ENCODE data around the gene EYS. TPM values are rescaled to one million over a fixed set of nuclear protein-coding genes. Genes with fewer than 3 reads are reported as not detected.

EYS gene
- total RNA-seq, 1 experiment from 2014 or later = not detected

DNA sequence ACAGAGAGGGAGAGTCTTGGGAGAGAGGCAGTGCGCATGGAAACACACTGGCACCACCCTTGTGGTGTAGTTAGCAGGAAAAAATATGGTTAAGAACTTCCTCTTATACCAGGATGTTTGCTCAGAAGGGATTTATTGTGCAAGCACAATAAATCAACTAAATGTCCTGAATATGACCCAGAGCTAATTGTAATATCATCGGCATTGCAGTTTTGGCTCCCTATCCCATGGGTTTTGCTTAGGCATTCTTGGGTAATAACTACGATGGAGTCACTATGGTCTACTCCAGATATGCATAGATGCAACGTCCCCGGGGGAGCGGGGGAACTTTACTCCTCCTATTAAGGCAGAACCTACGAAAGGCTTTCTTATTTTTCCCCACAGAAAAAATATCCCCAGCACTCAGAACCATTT lies 751.6 kb downstream of the EYS start:
- Mint-ChIP-seq H3K27me3 (ENCODE audit: insufficient read depth, unreplicated experiment) (no peaks in the 10 kb centered on the region), H3K9me3 (ENCODE audit: unreplicated experiment) (no peaks in the 10 kb centered on the region), H3K36me3 (ENCODE audit: insufficient read depth, unreplicated experiment) (no peaks in the 10 kb centered on the region), H3K27ac (ENCODE audit: unreplicated experiment) (no peak overlapping the region), H3K4me1 (ENCODE audit: low read depth, unreplicated experiment) (no peaks in the 10 kb centered on the region), H3K4me3 (ENCODE audit: unreplicated experiment) (no peak overlapping the region)
- CTCF ChIA-PET = no interaction called here
- intact Hi-C loops (cut with micrococcal nuclease; ENCODE audit: unreplicated experiment) = no loop called here
- no peak for DNase-seq
- Histone ChIP-seq H3K4me1 (no peaks in the 10 kb centered on the region), H3K27me3 (replicated peaks; ENCODE audit: control insufficient read depth, insufficient read depth, low read length) (no peaks in the 10 kb centered on the region), H3K9me3 (no peaks in the 10 kb centered on the region), H3K36me3 (ENCODE audit: control insufficient read depth, insufficient read depth, low read length) (no peaks in the 10 kb centered on the region), H3K4me3 (ENCODE audit: low read depth, low read length) (no peak overlapping the region)
- POLR2A ChIA-PET = no interaction called here
- BruUV-seq (replicated peaks) = no TSS peak
- no peak for TF ChIP-seq CTCF (IDR thresholded peaks at IDR 0.05; ENCODE audit: insufficient read depth in 1 of 2, low read depth in 1 of 2, low read length in 1 of 2, severe bottlenecking in 1 of 2, unreplicated experiment in 1 of 2)

DNA sequence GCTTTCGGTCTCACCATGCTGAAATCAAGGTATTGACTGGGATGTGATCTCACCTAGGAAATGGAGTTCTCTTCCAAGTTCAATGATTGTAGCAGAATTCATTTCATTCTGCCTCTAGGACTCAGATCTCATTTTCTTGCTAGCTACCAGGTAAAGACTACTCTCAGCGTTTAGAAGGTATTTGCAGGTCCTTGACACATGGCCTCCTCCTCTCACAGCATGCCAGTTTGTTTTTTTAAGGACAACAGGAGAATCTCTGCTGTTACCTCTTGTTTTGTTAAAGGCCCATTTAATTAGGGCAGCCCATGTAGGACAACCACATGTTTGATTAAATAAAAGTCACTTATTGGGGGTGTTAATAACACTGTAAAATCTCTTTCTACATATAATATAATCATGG lies 757.8 kb downstream of the EYS start:
- H3K27ac Mint-ChIP-seq (ENCODE audit: unreplicated experiment) = no peak overlapping the region
- CTCF ChIA-PET = no interaction called here

DNA sequence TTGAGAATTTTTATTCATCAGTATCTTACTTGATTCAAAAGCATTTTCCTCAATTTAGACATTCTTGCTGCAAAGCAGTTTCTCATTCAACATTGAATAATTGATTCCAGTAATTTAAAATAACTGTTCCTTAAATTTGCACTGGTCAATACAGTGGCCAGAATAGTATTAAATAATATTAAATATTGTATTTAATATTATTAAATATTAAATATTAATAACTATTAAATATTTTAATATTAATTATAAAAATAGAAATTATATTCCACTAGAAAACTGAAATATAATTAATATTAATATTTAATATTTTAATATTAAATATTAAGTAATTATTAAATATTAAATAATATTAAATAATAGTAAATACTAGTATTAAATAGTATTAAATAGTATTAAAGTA lies 758.8 kb downstream of the EYS start:
- no peaks in the 10 kb centered on the region for H3K27me3 ChIP-seq (replicated peaks; ENCODE audit: control insufficient read depth, insufficient read depth, low read length)
- Mint-ChIP-seq H3K27me3 (ENCODE audit: insufficient read depth, unreplicated experiment) (no peaks in the 10 kb centered on the region), H3K4me1 (ENCODE audit: low read depth, unreplicated experiment) (no peaks in the 10 kb centered on the region), H3K36me3 (ENCODE audit: insufficient read depth, unreplicated experiment) (no peaks in the 10 kb centered on the region), H3K9me3 (ENCODE audit: unreplicated experiment) (no peaks in the 10 kb centered on the region), H3K27ac (ENCODE audit: unreplicated experiment) (no peak overlapping the region), H3K4me3 (ENCODE audit: unreplicated experiment) (no peak overlapping the region)
- no peaks in the 10 kb centered on the region for H3K4me1 ChIP-seq
- no peak for DNase-seq
- H3K4me3 ChIP-seq (ENCODE audit: low read depth, low read length) = no peak overlapping the region
- CTCF ChIA-PET = no interaction called here
- POLR2A ChIA-PET = no interaction called here
- intact Hi-C loops (cut with micrococcal nuclease; ENCODE audit: unreplicated experiment) = no loop called here
- no TSS peak for BruUV-seq (replicated peaks)
- no peaks in the 10 kb centered on the region for H3K36me3 ChIP-seq (ENCODE audit: control insufficient read depth, insufficient read depth, low read length)
- H3K9me3 ChIP-seq = no peaks in the 10 kb centered on the region
- no peak for TF ChIP-seq CTCF (IDR thresholded peaks at IDR 0.05; ENCODE audit: insufficient read depth in 1 of 2, low read depth in 1 of 2, low read length in 1 of 2, severe bottlenecking in 1 of 2, unreplicated experiment in 1 of 2)

More for the DNA sequence above, 757.8 kb downstream of the EYS start:
- no peak for TF ChIP-seq CTCF (IDR thresholded peaks at IDR 0.05; ENCODE audit: insufficient read depth in 1 of 2, low read depth in 1 of 2, low read length in 1 of 2, severe bottlenecking in 1 of 2, unreplicated experiment in 1 of 2)
- Histone ChIP-seq H3K27me3 (replicated peaks; ENCODE audit: control insufficient read depth, insufficient read depth, low read length) (no peaks in the 10 kb centered on the region), H3K4me3 (ENCODE audit: low read depth, low read length) (no peak overlapping the region), H3K4me1 (no peaks in the 10 kb centered on the region), H3K36me3 (ENCODE audit: control insufficient read depth, insufficient read depth, low read length) (no peaks in the 10 kb centered on the region), H3K9me3 (no peaks in the 10 kb centered on the region)
- no peak overlapping the region for H3K4me3 Mint-ChIP-seq (ENCODE audit: unreplicated experiment)
- no peaks in the 10 kb centered on the region for H3K36me3 Mint-ChIP-seq (ENCODE audit: insufficient read depth, unreplicated experiment)
- H3K9me3 Mint-ChIP-seq (ENCODE audit: unreplicated experiment) = no peaks in the 10 kb centered on the region
- BruUV-seq (replicated peaks) = no TSS peak
- DNase-seq = no peak
- H3K4me1 Mint-ChIP-seq (ENCODE audit: low read depth, unreplicated experiment) = no peaks in the 10 kb centered on the region
- POLR2A ChIA-PET = no interaction called here
- no peaks in the 10 kb centered on the region for H3K27me3 Mint-ChIP-seq (ENCODE audit: insufficient read depth, unreplicated experiment)
- intact Hi-C loops (cut with micrococcal nuclease; ENCODE audit: unreplicated experiment) = no loop called here

Data from Caco-2 (cell line).